ENCODE measurements around the gene ZNF326.
"Not testable (repeated sequence)": the region's sequence is repeated elsewhere in the genome, so short reads cannot be mapped to it uniquely, and the experiment has no call there.

Gene ZNF326

DNA sequence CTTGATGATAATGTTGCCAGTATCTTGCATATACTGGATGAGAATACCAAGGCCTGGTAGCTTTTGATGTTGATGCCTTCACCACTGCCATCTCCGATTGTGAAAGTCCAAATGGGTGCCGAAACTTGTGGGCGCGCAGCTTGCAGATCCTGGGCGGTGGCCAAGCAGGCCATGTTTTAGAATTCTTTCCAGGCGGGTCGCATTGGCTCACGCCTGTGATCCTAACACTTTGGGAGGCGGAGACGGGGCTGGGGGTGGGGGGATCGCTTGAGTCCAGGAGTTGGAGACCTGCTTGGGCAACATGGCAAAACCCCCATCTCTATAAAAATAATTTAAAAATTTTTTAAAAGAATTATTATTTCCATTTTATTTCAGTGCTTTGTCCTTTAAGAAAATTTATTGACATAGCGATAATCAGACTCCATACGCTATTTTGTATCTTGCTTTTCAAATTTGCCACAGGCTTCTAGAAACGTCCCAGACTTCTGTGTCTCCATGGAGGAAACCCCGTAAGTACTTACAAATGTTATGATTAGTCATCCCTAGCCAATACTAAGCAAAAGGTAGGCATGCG, 592 bp upstream of the ZNF326 start:
- TF ChIP-seq POU2F2 (IDR thresholded peaks at IDR 0.05; ENCODE audit: low read depth, low read length) = no peak
- no peak for TF ChIP-seq TAF1 (IDR thresholded peaks at IDR 0.05; ENCODE audit: low read depth, low read length)
- no peak for TF ChIP-seq PAX5 (IDR thresholded peaks at IDR 0.05; ENCODE audit: insufficient read depth, low read length, severe bottlenecking)
- no peak for TF ChIP-seq POLR2A (IDR thresholded peaks at IDR 0.05; ENCODE audit: low read depth, low read length)
- no peak for TF ChIP-seq SPI1 (IDR thresholded peaks at IDR 0.05; ENCODE audit: low read depth, low read length)
- no peak for TF ChIP-seq POLR2AphosphoS5 (IDR thresholded peaks at IDR 0.05; ENCODE audit: low read depth, low read length)
- no peak for FAIRE-seq
- DNase-seq (ENCODE audit: insufficient read length, low spot score) = no peak

DNA sequence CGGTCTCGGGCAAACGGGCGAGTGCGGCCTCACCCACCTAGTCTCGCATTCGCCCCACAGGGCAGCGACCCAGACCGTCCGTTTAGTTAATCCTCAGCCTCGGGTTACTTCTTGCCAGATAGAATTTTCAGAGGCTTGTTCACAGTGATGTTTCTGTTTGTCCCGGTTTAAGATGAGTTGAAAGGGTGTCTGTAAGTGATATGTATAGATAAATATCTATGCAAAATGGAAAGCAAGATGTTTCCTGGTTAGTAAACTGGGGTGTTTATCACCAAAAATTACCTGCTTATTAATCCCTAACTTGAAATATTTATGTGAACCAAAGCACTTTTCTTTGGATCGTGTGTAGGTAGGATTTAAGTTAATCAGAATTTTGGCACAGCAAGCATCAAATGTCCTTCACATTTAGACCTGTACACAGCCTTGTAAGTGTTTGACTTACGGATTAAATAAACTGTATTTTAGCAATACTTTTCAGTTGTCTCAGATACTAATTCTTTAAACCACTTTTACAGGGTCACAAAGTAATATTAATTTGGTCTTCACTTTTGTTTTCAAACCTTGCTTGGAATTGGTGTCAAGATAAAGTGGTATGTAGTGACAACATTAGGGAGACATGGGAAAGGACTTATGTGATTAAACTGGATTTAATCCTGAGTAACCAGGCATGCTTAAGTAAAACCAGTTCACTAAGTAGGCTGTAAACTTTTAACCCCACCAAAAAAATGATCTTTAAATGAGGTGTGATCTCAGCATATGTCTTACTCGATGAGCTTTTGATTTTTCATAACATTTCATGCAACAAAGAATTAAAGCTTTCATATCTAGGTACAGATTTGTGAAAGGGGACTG, 914 bp downstream of the ZNF326 start:
- DNase-seq (ENCODE audit: insufficient read length, low spot score) (no peak), FAIRE-seq (no peak)
- no peak for TF ChIP-seq POLR2AphosphoS5 (IDR thresholded peaks at IDR 0.05; ENCODE audit: low read depth, low read length)
- TF ChIP-seq TAF1 (IDR thresholded peaks at IDR 0.05; ENCODE audit: low read depth, low read length) = no peak
- TF ChIP-seq SPI1 (IDR thresholded peaks at IDR 0.05; ENCODE audit: low read depth, low read length) = no peak
- TF ChIP-seq PAX5 (IDR thresholded peaks at IDR 0.05; ENCODE audit: insufficient read depth, low read length, severe bottlenecking) = no peak
- TF ChIP-seq POLR2A (IDR thresholded peaks at IDR 0.05; ENCODE audit: low read depth, low read length) = no peak
- TF ChIP-seq POU2F2 (IDR thresholded peaks at IDR 0.05; ENCODE audit: low read depth, low read length) = no peak

DNA sequence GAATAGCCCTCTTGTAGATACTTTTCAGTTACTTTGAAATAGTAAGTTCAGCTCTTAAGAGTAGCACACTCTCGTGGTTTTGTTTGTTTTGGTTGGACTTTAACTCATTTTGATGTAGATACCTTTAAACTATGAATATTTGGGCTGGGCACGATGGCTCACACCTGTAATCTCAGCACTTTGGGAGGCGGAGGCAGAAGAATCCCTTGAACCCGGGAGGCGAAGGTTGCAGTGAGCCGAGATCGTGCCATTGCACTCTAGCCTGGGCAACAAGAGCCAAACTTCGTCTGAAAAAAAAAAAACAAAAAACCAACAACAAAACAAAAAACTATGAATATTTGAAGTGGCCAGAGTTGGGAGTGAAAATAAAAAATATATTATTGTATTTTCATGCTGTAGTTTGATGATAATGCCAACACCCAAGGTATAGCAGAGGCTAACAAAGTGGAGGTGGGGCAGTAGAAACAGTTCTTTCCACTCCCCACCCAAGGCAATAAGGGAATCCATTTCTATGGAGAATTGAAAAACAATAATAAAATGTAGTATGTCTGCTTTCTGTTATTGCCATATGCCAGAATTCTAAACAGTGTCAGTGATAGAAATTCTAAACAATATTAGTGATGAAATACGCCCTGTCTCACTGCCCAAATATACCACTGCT, 1.7 kb downstream of the ZNF326 start:
- no peak for DNase-seq (ENCODE audit: insufficient read length, low spot score)
- no peak for TF ChIP-seq TAF1 (IDR thresholded peaks at IDR 0.05; ENCODE audit: low read depth, low read length)
- TF ChIP-seq SPI1 (IDR thresholded peaks at IDR 0.05; ENCODE audit: low read depth, low read length) = no peak
- no peak for TF ChIP-seq POU2F2 (IDR thresholded peaks at IDR 0.05; ENCODE audit: low read depth, low read length)
- no peak for TF ChIP-seq POLR2AphosphoS5 (IDR thresholded peaks at IDR 0.05; ENCODE audit: low read depth, low read length)
- no peak for FAIRE-seq

DNA sequence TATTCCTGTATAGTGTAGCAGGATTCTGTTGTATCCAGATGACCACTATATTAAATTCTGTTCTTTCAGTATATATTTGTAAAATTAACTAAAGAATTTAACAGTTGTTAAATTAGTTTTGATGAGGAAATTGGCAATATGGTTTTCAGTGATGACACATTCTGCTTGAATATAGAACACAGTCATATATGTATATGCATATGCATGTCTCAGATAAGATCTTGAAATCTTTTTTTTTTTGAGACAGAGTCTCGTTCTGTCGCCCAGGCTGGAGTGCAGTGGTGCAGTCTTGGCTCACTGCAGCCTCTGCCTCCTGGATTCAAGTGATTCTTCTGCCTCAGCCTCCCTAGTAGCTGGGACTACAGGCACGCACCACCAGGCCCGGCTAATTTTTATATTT, 2.2 kb downstream of the ZNF326 start:
- FAIRE-seq; DNase-seq (ENCODE audit: insufficient read length, low spot score): not testable (repeated sequence)

DNA sequence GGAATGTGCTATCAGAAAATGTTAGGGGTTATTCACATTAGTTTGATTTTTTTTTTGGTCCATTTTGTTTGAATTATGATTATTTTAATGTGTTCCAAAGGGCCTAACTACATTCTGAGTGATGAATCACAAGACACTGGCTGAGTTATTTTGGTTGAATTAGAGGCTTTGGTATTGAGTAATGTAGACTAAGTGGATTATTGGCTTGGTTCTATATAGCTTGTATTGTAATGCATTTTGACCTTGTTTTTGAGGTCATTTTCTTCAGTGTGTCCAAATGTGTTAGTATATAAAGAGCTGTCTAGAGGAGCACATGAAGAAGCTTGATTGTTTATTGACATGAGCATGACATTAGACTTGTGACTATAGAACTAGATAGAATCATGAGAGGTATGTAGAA, 3.4 kb downstream of the ZNF326 start:
- TF ChIP-seq POLR2A (IDR thresholded peaks at IDR 0.05; ENCODE audit: low read depth, low read length) (no peak), POU2F2 (IDR thresholded peaks at IDR 0.05; ENCODE audit: low read depth, low read length) (no peak), POLR2AphosphoS5 (IDR thresholded peaks at IDR 0.05; ENCODE audit: low read depth, low read length) (no peak), SPI1 (IDR thresholded peaks at IDR 0.05; ENCODE audit: low read depth, low read length) (no peak), TAF1 (IDR thresholded peaks at IDR 0.05; ENCODE audit: low read depth, low read length) (no peak), PAX5 (IDR thresholded peaks at IDR 0.05; ENCODE audit: insufficient read depth, low read length, severe bottlenecking) (no peak)
- DNase-seq (ENCODE audit: insufficient read length, low spot score) = no peak
- no peak for FAIRE-seq

DNA sequence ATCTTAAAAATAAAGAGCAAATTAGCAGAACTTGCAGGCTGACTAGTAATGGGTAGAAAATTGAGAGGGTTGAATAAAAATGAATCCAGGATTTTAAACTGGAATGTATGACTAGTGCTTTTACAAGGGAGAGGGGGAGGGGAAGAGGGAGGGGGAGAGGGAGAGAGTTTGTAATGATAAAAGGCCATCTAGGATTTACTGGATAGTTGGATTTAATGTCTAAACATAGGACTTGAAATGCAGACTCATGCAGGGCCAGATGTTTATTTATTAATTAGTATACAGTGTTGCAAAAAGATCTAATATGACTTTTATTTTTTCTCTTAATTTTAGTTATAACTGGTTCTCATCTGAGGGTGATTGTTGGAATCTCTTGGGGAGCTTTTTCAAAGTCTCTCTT, 4.3 kb downstream of the ZNF326 start:
- TF ChIP-seq POLR2A (IDR thresholded peaks at IDR 0.05; ENCODE audit: low read depth, low read length) = no peak
- TF ChIP-seq SPI1 (IDR thresholded peaks at IDR 0.05; ENCODE audit: low read depth, low read length) = no peak
- no peak for TF ChIP-seq POLR2AphosphoS5 (IDR thresholded peaks at IDR 0.05; ENCODE audit: low read depth, low read length)
- TF ChIP-seq PAX5 (IDR thresholded peaks at IDR 0.05; ENCODE audit: insufficient read depth, low read length, severe bottlenecking) = no peak
- no peak for TF ChIP-seq POU2F2 (IDR thresholded peaks at IDR 0.05; ENCODE audit: low read depth, low read length)
- TF ChIP-seq TAF1 (IDR thresholded peaks at IDR 0.05; ENCODE audit: low read depth, low read length) = no peak
- DNase-seq (ENCODE audit: insufficient read length, low spot score) (no peak), FAIRE-seq (no peak)

DNA sequence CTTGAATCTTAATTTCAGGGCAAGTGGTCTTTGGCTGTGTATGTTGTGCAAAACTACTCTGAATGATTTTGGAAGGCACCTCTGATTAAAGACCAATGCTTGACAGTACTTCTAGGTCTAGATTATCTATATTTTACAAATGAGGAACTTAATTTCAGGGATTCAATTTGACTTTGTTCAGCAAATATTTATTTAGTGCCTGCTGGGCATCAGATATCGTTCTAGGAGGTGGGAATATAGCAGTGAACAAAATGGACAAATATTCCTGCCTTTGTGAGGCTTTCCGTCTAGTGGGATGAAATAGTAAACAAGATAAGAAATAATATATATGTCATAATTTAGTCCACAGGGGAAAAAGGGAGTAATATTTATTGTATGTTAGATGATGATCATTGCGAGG, 4.7 kb downstream of the ZNF326 start:
- no peak for FAIRE-seq
- DNase-seq (ENCODE audit: insufficient read length, low spot score) = no peak
- no peak for TF ChIP-seq POU2F2 (IDR thresholded peaks at IDR 0.05; ENCODE audit: low read depth, low read length)
- TF ChIP-seq TAF1 (IDR thresholded peaks at IDR 0.05; ENCODE audit: low read depth, low read length) = no peak
- no peak for TF ChIP-seq POLR2AphosphoS5 (IDR thresholded peaks at IDR 0.05; ENCODE audit: low read depth, low read length)
- TF ChIP-seq PAX5 (IDR thresholded peaks at IDR 0.05; ENCODE audit: insufficient read depth, low read length, severe bottlenecking) = no peak
- no peak for TF ChIP-seq SPI1 (IDR thresholded peaks at IDR 0.05; ENCODE audit: low read depth, low read length)
- no peak for TF ChIP-seq POLR2A (IDR thresholded peaks at IDR 0.05; ENCODE audit: low read depth, low read length)

DNA sequence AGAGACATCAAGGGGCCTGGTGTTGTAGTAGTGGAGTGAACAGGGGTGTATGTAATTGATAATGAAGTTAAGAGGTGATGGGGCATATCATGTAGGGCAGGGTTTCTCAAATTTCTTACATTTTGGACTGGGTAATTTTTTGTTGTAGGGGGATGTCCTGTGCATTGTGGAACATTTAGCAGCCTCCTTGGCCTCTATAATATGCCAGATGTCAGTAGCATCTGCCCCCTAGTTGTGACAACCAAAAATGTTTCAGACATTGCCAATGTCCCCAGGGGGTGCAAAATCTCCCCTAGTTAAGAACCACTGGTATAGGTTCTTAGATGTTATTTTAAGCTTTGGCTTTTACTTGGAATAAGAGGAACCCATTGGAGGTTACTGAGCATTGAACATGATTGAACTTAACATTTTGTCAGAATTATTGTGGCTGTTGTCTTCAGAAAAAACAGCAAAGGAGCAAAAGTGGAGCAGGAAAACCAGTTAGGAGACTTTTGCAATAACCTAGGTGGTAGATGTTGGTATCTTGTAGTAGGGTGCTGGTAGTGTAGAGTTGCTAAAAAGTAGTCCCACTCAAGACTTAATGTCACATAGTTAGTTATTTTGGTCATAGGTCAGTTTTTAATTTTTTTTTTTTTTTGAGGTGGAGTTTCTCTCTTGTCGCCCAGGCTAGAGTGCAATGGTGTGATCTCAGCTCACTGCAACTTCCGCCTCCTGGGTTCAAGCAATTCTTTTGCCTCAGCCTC, 6.2 kb downstream of the ZNF326 start:
- DNase-seq (ENCODE audit: insufficient read length, low spot score) (no peak), FAIRE-seq (peak; percentile 58)
- TF ChIP-seq POLR2A (IDR thresholded peaks at IDR 0.05; ENCODE audit: low read depth, low read length) = no peak
- no peak for TF ChIP-seq SPI1 (IDR thresholded peaks at IDR 0.05; ENCODE audit: low read depth, low read length)
- TF ChIP-seq PAX5 (IDR thresholded peaks at IDR 0.05; ENCODE audit: insufficient read depth, low read length, severe bottlenecking) = no peak
- no peak for TF ChIP-seq POLR2AphosphoS5 (IDR thresholded peaks at IDR 0.05; ENCODE audit: low read depth, low read length)
- no peak for TF ChIP-seq POU2F2 (IDR thresholded peaks at IDR 0.05; ENCODE audit: low read depth, low read length)
- no peak for TF ChIP-seq TAF1 (IDR thresholded peaks at IDR 0.05; ENCODE audit: low read depth, low read length)

DNA sequence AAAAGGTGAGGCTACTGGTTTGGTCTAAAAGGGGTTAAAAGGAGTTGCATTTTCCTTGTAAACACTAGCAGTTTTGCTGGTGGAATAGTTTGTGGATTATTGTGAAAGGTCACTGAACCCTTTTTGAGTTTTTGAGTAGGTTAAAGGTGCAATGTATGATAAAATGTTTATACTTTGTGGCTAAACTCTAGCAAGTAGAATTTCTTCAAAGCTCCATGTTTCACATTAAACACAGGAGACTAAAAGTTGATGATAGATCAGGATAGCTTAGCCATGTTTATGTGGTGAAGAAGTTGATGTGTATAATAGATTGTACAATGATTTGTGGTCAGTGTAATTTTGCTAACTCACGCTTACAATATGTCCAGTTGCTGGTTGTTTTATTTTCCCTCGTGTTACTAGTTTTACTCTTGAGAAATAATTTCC, 13.1 kb downstream of the ZNF326 start:
- FAIRE-seq (no peak), DNase-seq (ENCODE audit: insufficient read length, low spot score) (no peak)
- TF ChIP-seq SPI1 (IDR thresholded peaks at IDR 0.05; ENCODE audit: low read depth, low read length) (no peak), POLR2AphosphoS5 (IDR thresholded peaks at IDR 0.05; ENCODE audit: low read depth, low read length) (no peak), POLR2A (IDR thresholded peaks at IDR 0.05; ENCODE audit: low read depth, low read length) (no peak), POU2F2 (IDR thresholded peaks at IDR 0.05; ENCODE audit: low read depth, low read length) (no peak)
